Measurements from ENCODE around the gene SCN10A. TPM values are rescaled to one million over a fixed set of nuclear protein-coding genes. Genes with fewer than 3 reads are reported as not detected.

SCN10A gene
- total RNA-seq, 4 donors from 2014 or later = not detected

GRCh38 chr3:38689774-38690173, 126.2 kb downstream of the SCN10A start:
- WGBS, 2 donors = 88% methylated on average over 3 of the region's 3 CpGs
- no peak for DNase-seq (ENCODE audit: low spot score in 2 of 2)
- TF ChIP-seq, protein P1, sequence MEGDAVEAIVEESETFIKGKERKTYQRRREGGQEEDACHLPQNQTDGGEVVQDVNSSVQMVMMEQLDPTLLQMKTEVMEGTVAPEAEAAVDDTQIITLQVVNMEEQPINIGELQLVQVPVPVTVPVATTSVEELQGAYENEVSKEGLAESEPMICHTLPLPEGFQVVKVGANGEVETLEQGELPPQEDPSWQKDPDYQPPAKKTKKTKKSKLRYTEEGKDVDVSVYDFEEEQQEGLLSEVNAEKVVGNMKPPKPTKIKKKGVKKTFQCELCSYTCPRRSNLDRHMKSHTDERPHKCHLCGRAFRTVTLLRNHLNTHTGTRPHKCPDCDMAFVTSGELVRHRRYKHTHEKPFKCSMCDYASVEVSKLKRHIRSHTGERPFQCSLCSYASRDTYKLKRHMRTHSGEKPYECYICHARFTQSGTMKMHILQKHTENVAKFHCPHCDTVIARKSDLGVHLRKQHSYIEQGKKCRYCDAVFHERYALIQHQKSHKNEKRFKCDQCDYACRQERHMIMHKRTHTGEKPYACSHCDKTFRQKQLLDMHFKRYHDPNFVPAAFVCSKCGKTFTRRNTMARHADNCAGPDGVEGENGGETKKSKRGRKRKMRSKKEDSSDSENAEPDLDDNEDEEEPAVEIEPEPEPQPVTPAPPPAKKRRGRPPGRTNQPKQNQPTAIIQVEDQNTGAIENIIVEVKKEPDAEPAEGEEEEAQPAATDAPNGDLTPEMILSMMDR (IDR thresholded peaks at IDR 0.05) = no peak
- TF ChIP-seq POLR2A (IDR thresholded peaks at IDR 0.05) = no peak
- no peak overlapping the region for H3K4me3 ChIP-seq (ENCODE audit: low read depth, poor library complexity, severe bottlenecking)
- intact Hi-C loops (cut with DNase I; ENCODE audit: low total_unique reads) = no loop called here

DNA sequence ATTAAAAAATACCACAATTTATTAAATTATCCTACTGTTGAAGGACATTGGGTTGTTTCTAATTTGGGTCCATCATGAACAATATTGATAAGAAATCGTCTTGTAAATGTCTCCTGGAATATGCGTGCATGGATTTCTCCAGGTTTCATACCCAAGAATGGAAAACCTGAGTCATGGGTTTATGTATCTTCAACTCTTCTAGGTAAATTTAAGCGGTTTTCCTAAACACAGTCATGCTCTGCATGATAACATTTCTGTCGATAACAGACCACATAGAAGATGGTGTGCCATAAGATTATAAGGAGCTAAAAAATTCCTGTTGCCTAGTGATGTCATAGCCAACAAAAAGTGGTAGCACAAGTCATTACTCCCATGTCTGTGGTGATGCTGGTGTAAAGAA, 126.7 kb downstream of the SCN10A start:
- 89 to 96% methylated on average over 4 of the region's 4 CpGs for WGBS, 2 donors
- TF ChIP-seq POLR2A (IDR thresholded peaks at IDR 0.05) = no peak
- TF ChIP-seq, protein P1 (IDR thresholded peaks at IDR 0.05) = no peak
- no peak overlapping the region for H3K4me3 ChIP-seq (ENCODE audit: low read depth, poor library complexity, severe bottlenecking)
- DNase-seq (ENCODE audit: low spot score in 2 of 2) = no peak
- intact Hi-C loops (cut with DNase I; ENCODE audit: low total_unique reads) = no loop called here

DNA sequence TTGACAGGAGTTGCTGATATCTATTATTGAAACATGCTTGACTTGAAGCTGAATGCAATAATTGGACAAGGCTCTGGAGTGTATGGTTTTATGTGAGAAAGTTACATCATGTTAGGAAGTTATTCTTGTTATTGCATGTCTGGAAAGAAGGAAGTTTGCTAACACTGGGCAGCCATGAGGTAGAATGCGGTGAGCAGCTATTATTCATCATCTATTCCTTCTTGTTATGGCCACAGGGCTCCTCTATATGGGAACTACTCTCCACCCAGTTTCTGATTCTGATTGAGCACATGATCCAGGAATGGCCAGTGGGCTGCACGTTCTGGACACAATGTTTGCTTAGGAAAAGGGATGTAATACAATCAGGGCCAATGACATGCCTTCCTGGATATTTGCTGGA, 128.7 kb downstream of the SCN10A start:
- DNase-seq (ENCODE audit: low spot score in 2 of 2) = no peak
- H3K4me3 ChIP-seq (ENCODE audit: low read depth, poor library complexity, severe bottlenecking) = no peak overlapping the region
- intact Hi-C loops (cut with DNase I; ENCODE audit: low total_unique reads) = no loop called here
- TF ChIP-seq POLR2A (IDR thresholded peaks at IDR 0.05) = no peak
- TF ChIP-seq, protein P1 (IDR thresholded peaks at IDR 0.05) = no peak
- 54 to 65% methylated on average over 2 of the region's 2 CpGs for WGBS, 2 donors

DNA sequence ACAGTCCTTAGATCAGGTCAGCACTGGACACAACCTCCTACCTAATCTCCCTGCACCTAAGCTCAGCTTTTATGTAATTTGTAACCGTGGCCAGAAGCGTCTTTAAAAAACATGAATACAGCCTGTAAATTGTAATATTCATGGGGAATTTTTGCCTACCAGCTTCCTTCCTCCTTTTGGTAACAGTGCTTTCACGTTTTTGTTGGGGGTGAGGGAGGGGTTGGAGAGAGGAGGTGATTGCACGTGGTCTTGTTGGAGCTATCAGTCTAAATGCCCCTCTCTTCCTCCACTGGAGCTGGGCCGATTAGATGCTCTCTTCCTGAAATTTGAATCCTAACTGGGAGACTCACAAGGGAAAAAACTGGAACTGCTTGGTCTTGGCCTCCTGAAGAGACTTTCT, 131.5 kb downstream of the SCN10A start:
- H3K4me3 ChIP-seq (ENCODE audit: low read depth, poor library complexity, severe bottlenecking) = no peak overlapping the region
- WGBS, 2 donors = 35 to 45% methylated on average over 5 of the region's 5 CpGs
- no peak for DNase-seq (ENCODE audit: low spot score in 2 of 2)
- intact Hi-C loops (cut with DNase I; ENCODE audit: low total_unique reads) = no loop called here
- TF ChIP-seq, protein P1 (IDR thresholded peaks at IDR 0.05) = no peak
- no peak for TF ChIP-seq POLR2A (IDR thresholded peaks at IDR 0.05)

GRCh38 chr3:38669668-38670067, 146.3 kb downstream of the SCN10A start:
- TF ChIP-seq POLR2A (IDR thresholded peaks at IDR 0.05) = no peak
- TF ChIP-seq, protein P1 (IDR thresholded peaks at IDR 0.05) = no peak
- intact Hi-C loops (cut with DNase I; ENCODE audit: low total_unique reads) = no loop called here
- H3K4me3 ChIP-seq (ENCODE audit: low read depth, poor library complexity, severe bottlenecking) = no peak overlapping the region
- 31 to 36% methylated on average over 4 of the region's 4 CpGs for WGBS, 2 donors
- no peak for DNase-seq (ENCODE audit: low spot score in 2 of 2)

DNA sequence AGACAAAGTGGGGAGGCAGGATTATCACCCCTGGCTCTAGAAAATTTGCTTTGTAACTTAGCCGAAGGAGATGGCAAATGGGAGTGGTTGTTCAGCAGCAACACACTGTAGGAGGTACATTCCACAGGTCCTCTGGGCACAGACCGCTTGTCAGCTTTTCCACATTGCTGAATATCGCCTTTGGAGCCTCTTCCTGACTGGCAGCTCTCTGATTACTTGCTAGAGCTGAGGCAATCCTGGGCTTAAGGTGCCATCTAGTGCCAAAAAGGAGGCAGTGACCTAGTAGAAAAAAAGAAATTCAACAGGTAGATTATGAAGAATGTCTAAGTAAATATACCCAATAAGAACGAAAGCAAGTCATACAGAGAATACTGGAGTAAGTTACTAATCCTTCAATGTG, 153.5 kb downstream of the SCN10A start:
- no peak for DNase-seq (ENCODE audit: low spot score in 2 of 2)
- H3K4me3 ChIP-seq (ENCODE audit: low read depth, poor library complexity, severe bottlenecking) = no peak overlapping the region
- intact Hi-C loops (cut with DNase I; ENCODE audit: low total_unique reads) = no loop called here
- TF ChIP-seq POLR2A (IDR thresholded peaks at IDR 0.05) = no peak
- TF ChIP-seq, protein P1 (IDR thresholded peaks at IDR 0.05) = no peak
- 57 to 63% methylated on average over 4 of the region's 4 CpGs for WGBS, 2 donors
